Left lung (tissue), 10 donors: ENCODE measurements around the gene OPHN1. TPM values are rescaled to one million over a fixed set of nuclear protein-coding genes. Genes with fewer than 3 reads are reported as not detected.
A peak's percentile ranks its signal among the peaks of the same experiment; 100 is the strongest.

Experiments used
- ATAC-seq: fragments of 200-7000 bp; cut with Tn5 transposase; one replicate; pipeline ENCODE4 v1.9.1; 2020; ENCODE audit warnings: moderate library complexity
- DNase-seq, 4 donors: peaks; one replicate each; pipeline ENCODE4 v3.0.0-alpha.2; 2013 to 2020
- H3K27ac ChIP-seq, 2 donors: fragments of 200-600 bp; sonication (generic) in 1 of 2; one replicate each; pipeline versions ENCODE4 v1.5.0 to v1.8.0; 2020 to 2021
- H3K27me3 ChIP-seq, 2 donors: fragments of 200-600 bp; sonication (generic) in 1 of 2; one replicate each; pipeline versions ENCODE4 v1.5.0 to v1.8.0; 2020 to 2021
- H3K36me3 ChIP-seq, 2 donors: fragments of 200-600 bp; sonication (generic) in 1 of 2; one replicate each; pipeline versions ENCODE4 v1.5.0 to v1.8.0; 2020 to 2021
- H3K4me1 ChIP-seq, 2 donors: fragments of 200-600 bp; one replicate each; pipeline ENCODE4 v1.8.0; 2021
- H3K4me3 ChIP-seq, 2 donors: fragments of 200-600 bp; sonication (generic) in 1 of 2; one replicate each; pipeline versions ENCODE4 v1.5.0 to v1.8.0; 2020 to 2021; ENCODE audit warnings: mild to moderate bottlenecking in 1 of 2
- H3K9me3 ChIP-seq, 2 donors: fragments of 200-600 bp; sonication (generic) in 1 of 2; one replicate each; pipeline versions ENCODE4 v1.5.0 to v1.8.0; 2020 to 2021
- CTCF ChIP-seq, 2 donors: fragments of 200-600 bp; sonication (generic) in 1 of 2; IDR thresholded peaks; one replicate each; pipeline versions ENCODE4 v1.5.0 to v1.8.0; 2021; ENCODE audit warnings: antibody characterized with exemption in 2 of 2
- intact Hi-C, 2 donors: fragments of 100-400 bp; cut with DNase I; formaldehyde crosslinking; loops; one replicate each; pipeline versions ENCODE4 v1.11.2 to v1.14.2; 2022
- polyA plus RNA-seq, 6 donors: library from polyadenylated mRNA; unstranded; fragments of 120-200 nt; gene quantifications; one replicate each; pipeline ENCODE4 v1.2.1, GENCODE V29; 2013; ENCODE audit not compliant: insufficient read length in 6 of 6
- total RNA-seq, 2 donors: library from RNA; stranded (reverse); fragmentation: NEBNext Ultra II Directional; extraction: Animal tissue kit (Norgen Biotek cat#: 25700); gene quantifications; one replicate each; pipeline ENCODE4 v1.2.1, GENCODE V29; 2021
- donor health status: DM: no; HTN: yes; CAD: no.
- donor health status: DM: no; HTN: no; CAD: no.

Gene OPHN1
- total and polyA plus RNA-seq, 8 donors, result 6.8 to 13.5 (median 11.3) TPM

- no peak for TF ChIP-seq CTCF (IDR thresholded peaks at IDR 0.05)
- Histone ChIP-seq H3K36me3 (no peaks in the 10 kb centered on the region), H3K27me3 (no peaks in the 10 kb centered on the region), H3K4me1 (no peaks in the 10 kb centered on the region), H3K9me3 (no peaks in the 10 kb centered on the region), H3K27ac (no peak overlapping the region), H3K4me3 (no peak overlapping the region)
- intact Hi-C loops, result loop anchor here in 1 of 2 donors (10.0 kb wide), 1 partner anchor 272 kb away; no protein-coding TSS in a partner anchor
- ATAC-seq (no peak), DNase-seq (no peak)
Measured at GRCh38 chrX:68193234-68193633, 240.1 kb downstream of the OPHN1 start.

DNA sequence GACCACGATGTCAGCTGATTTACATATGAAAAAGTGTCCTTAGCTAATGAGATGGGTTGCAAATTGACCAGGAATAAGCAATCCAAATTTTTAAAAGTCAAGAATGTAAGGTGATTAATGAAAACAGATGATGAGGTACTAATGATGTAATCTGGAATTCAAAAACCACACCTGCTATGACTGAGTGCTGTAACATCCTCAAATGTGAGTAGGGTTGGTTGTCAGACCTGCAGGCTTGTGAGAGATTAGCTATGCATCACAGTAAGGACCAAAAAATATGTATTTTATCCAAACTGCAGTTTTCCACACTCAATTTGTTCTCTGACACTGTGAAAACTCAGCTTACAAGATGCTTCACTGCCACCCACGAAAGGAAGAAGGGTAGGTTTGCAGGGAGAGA, 242.5 kb downstream of the OPHN1 start:
- Histone ChIP-seq H3K4me1 (no peaks in the 10 kb centered on the region), H3K4me3 (no peak overlapping the region), H3K9me3 (no peaks in the 10 kb centered on the region), H3K27ac (no peak overlapping the region), H3K36me3 (no peaks in the 10 kb centered on the region), H3K27me3 (no peaks in the 10 kb centered on the region)
- intact Hi-C loops, result loop anchor here in 1 of 2 donors (10.0 kb wide), 1 partner anchor 274 kb away; no protein-coding TSS in a partner anchor
- no peak for DNase-seq
- no peak for TF ChIP-seq CTCF (IDR thresholded peaks at IDR 0.05)
- ATAC-seq, result no peak

- Histone ChIP-seq H3K9me3 (no peaks in the 10 kb centered on the region), H3K4me3 (no peak overlapping the region), H3K27ac (no peak overlapping the region), H3K4me1 (no peaks in the 10 kb centered on the region), H3K27me3 (no peaks in the 10 kb centered on the region), H3K36me3 (no peaks in the 10 kb centered on the region)
- TF ChIP-seq CTCF (IDR thresholded peaks at IDR 0.05), result no peak
- intact Hi-C loops, result no loop called here
- ATAC-seq, result peak; percentile 66
- DNase-seq, result no peak
Measured at GRCh38 chrX:68186552-68187262, 246.6 kb downstream of the OPHN1 start.

GRCh38 chrX:68185161-68185560, 248.1 kb downstream of the OPHN1 start:
- no peaks in the 10 kb centered on the region for H3K27me3 ChIP-seq
- H3K27ac ChIP-seq, result no peak overlapping the region
- H3K9me3 ChIP-seq, result no peaks in the 10 kb centered on the region
- no peaks in the 10 kb centered on the region for H3K36me3 ChIP-seq
- no peak for TF ChIP-seq CTCF (IDR thresholded peaks at IDR 0.05)
- ATAC-seq, result no peak
- H3K4me3 ChIP-seq, result no peak overlapping the region
- DNase-seq, result no peak
- no peaks in the 10 kb centered on the region for H3K4me1 ChIP-seq
- intact Hi-C loops, result no loop called here

GRCh38 chrX:68183612-68184214, 249.6 kb downstream of the OPHN1 start:
- TF ChIP-seq CTCF (IDR thresholded peaks at IDR 0.05), result peak in 1 of 2 donors; percentile 20
- intact Hi-C loops, result no loop called here
- H3K9me3 ChIP-seq, result no peaks in the 10 kb centered on the region
- peak; percentile 39 for ATAC-seq
- H3K36me3 ChIP-seq, result no peaks in the 10 kb centered on the region
- no peaks in the 10 kb centered on the region for H3K27me3 ChIP-seq
- H3K27ac ChIP-seq, result no peak overlapping the region
- H3K4me1 ChIP-seq, result no peaks in the 10 kb centered on the region
- H3K4me3 ChIP-seq, result no peak overlapping the region
- DNase-seq, result peak in 1 of 4 donors; percentile 7
